H9 (cell line): ENCODE results near the gene MST1. TPM values are rescaled to one million over a fixed set of nuclear protein-coding genes. Genes with fewer than 3 reads are reported as not detected.

Experiments used
- DNase-seq: peaks from one replicate; pipeline ENCODE4 v3.0.0-alpha.2; 2017
- H2AFZ ChIP-seq: one replicate; pipeline ENCODE4 v1.6.1; 2013; ENCODE audit warnings: mild to moderate bottlenecking, low read length, control low read depth, moderate library complexity
- H2AK5ac ChIP-seq: 2 replicates; pipeline ENCODE4 v1.6.1; 2013; ENCODE audit warnings: low read length, control low read depth, mixed read lengths; ENCODE audit not compliant: insufficient read length
- H2BK120ac ChIP-seq: one replicate; pipeline ENCODE4 v1.6.1; 2013; ENCODE audit warnings: low read depth, mild to moderate bottlenecking, low read length, control low read depth, inconsistent platforms; ENCODE audit not compliant: poor library complexity, severe bottlenecking
- H2BK12ac ChIP-seq: 2 replicates; pipeline ENCODE4 v1.6.1; 2013; ENCODE audit warnings: low read length, control low read depth, mixed read lengths, low read depth; ENCODE audit not compliant: insufficient read length
- H2BK15ac ChIP-seq: 2 replicates; pipeline ENCODE4 v1.6.1; 2013; ENCODE audit warnings: low read depth, low read length, control low read depth
- H2BK20ac ChIP-seq: one replicate; pipeline ENCODE4 v1.6.1; 2013; ENCODE audit warnings: low read depth, mild to moderate bottlenecking, low read length, control low read depth, inconsistent platforms; ENCODE audit not compliant: poor library complexity, severe bottlenecking
- H2BK5ac ChIP-seq: 2 replicates; pipeline ENCODE4 v1.6.1; 2013; ENCODE audit warnings: low read length, control low read depth, mixed read lengths; ENCODE audit not compliant: insufficient read length
- H3K14ac ChIP-seq: 2 replicates; pipeline ENCODE4 v1.6.1; 2013; ENCODE audit warnings: low read length, control low read depth; ENCODE audit not compliant: insufficient read depth
- H3K18ac ChIP-seq: 2 replicates; pipeline ENCODE4 v1.6.1; 2013; ENCODE audit warnings: low read depth, mild to moderate bottlenecking, mixed read lengths, low read length, control low read depth; ENCODE audit not compliant: insufficient read length
- H3K23ac ChIP-seq: 2 replicates; pipeline ENCODE4 v1.6.1; 2013; ENCODE audit warnings: low read length, control low read depth, mixed read lengths, low read depth; ENCODE audit not compliant: insufficient read length
- H3K23me2 ChIP-seq: 2 replicates; pipeline ENCODE4 v1.6.1; 2013; ENCODE audit warnings: low read depth, mild to moderate bottlenecking, mixed read lengths, low read length, control low read depth; ENCODE audit not compliant: insufficient read length, poor library complexity, severe bottlenecking
- H3K27ac ChIP-seq: 2 replicates; pipeline ENCODE4 v1.5.1; 2013; ENCODE audit warnings: low read length, control low read depth, mixed read lengths, low read depth; ENCODE audit not compliant: insufficient read length
- H3K27me3 ChIP-seq: 2 replicates; pipeline ENCODE4 v1.6.1; 2013; ENCODE audit warnings: low read length, control low read depth, inconsistent platforms; ENCODE audit not compliant: insufficient read depth
- H3K4ac ChIP-seq: 2 replicates; pipeline ENCODE4 v1.6.1; 2013; ENCODE audit warnings: low read depth, mild to moderate bottlenecking, control low read depth, inconsistent platforms, low read length, moderate library complexity
- H3K4me1 ChIP-seq: 2 replicates; pipeline ENCODE4 v1.6.1; 2013; ENCODE audit warnings: low read length, control low read depth, inconsistent platforms; ENCODE audit not compliant: insufficient read depth
- H3K4me2 ChIP-seq: 2 replicates; pipeline ENCODE4 v1.6.1; 2013; ENCODE audit warnings: low read length, control low read depth, mixed read lengths; ENCODE audit not compliant: insufficient read length, insufficient read depth
- H3K56ac ChIP-seq: 2 replicates; pipeline ENCODE4 v1.6.1; 2013; ENCODE audit warnings: low read depth, mild to moderate bottlenecking, mixed read lengths, low read length, control low read depth; ENCODE audit not compliant: insufficient read length
- H3K79me1 ChIP-seq: 2 replicates; pipeline ENCODE4 v1.6.1; 2013; ENCODE audit warnings: low read depth, mild to moderate bottlenecking, moderate library complexity, low read length, control low read depth, inconsistent platforms; ENCODE audit not compliant: insufficient read depth, poor library complexity, severe bottlenecking
- H3K79me2 ChIP-seq: 2 replicates; pipeline ENCODE4 v1.6.1; 2013; ENCODE audit warnings: low read length, control low read depth, inconsistent platforms; ENCODE audit not compliant: insufficient read depth
- H3K9ac ChIP-seq: 2 replicates; pipeline ENCODE4 v1.6.1; 2013; ENCODE audit warnings: low read length, control low read depth, mixed read lengths; ENCODE audit not compliant: insufficient read length; ENCODE audit errors: extremely low read depth
- H3K9me3 ChIP-seq: one replicate; pipeline ENCODE4 v1.6.1; 2013; ENCODE audit warnings: low read depth, low read length, inconsistent platforms; ENCODE audit not compliant: control insufficient read depth
- H3T11ph ChIP-seq: one replicate; pipeline ENCODE4 v1.6.1; 2013; ENCODE audit warnings: mild to moderate bottlenecking, low read length, control low read depth, inconsistent platforms
- H4K20me1 ChIP-seq: one replicate; pipeline ENCODE4 v1.6.1; 2013; ENCODE audit not compliant: control insufficient read depth, insufficient read length, insufficient read depth
- H4K5ac ChIP-seq: 2 replicates; pipeline ENCODE4 v1.6.1; 2013; ENCODE audit warnings: low read depth, mild to moderate bottlenecking, mixed read lengths, low read length, control low read depth; ENCODE audit not compliant: insufficient read length
- H4K8ac ChIP-seq: replicated peaks from 2 replicates; pipeline ENCODE4 v1.6.1; 2013; ENCODE audit warnings: low read length, control low read depth, mixed read lengths, low read depth; ENCODE audit not compliant: insufficient read length
- H4K91ac ChIP-seq: 2 replicates; pipeline ENCODE4 v1.6.1; 2013; ENCODE audit warnings: low read depth, mild to moderate bottlenecking, moderate library complexity, mixed read lengths, low read length, control low read depth; ENCODE audit not compliant: insufficient read length
- H3K27ac Mint-ChIP-seq, 3 experiments: 2 replicates in 2 of 3; 3 replicates in 1 of 3; pipeline ENCODE4 v1.8.0; 2020 to 2021; ENCODE audit warnings: mixed read lengths in 3 of 3, mild to moderate bottlenecking in 1 of 3, moderate library complexity in 1 of 3
- H3K27me3 Mint-ChIP-seq: 2 replicates; pipeline ENCODE4 v1.8.0; 2021; ENCODE audit warnings: low read depth, mild to moderate bottlenecking, moderate library complexity, mixed read lengths
- H3K36me3 Mint-ChIP-seq, 3 experiments: 2 replicates in 2 of 3; 3 replicates in 1 of 3; pipeline ENCODE4 v1.8.0; 2020 to 2021; ENCODE audit warnings: low read depth in 3 of 3, mixed read lengths in 3 of 3; ENCODE audit not compliant: insufficient read depth in 1 of 3
- H3K4me1 Mint-ChIP-seq, 2 experiments: 2 replicates each; pipeline ENCODE4 v1.8.0; 2020; ENCODE audit warnings: mixed read lengths in 2 of 2
- H3K4me3 Mint-ChIP-seq, 2 experiments: 2 replicates in 1 of 2; 3 replicates in 1 of 2; pipeline ENCODE4 v1.8.0; 2020 to 2021; ENCODE audit warnings: mild to moderate bottlenecking in 2 of 2, mixed read lengths in 2 of 2, moderate library complexity in 1 of 2
- H3K9me3 Mint-ChIP-seq, 2 experiments: 2 replicates in 1 of 2; 3 replicates in 1 of 2; pipeline ENCODE4 v1.8.0; 2020; ENCODE audit warnings: mild to moderate bottlenecking in 2 of 2, mixed read lengths in 2 of 2, moderate library complexity in 1 of 2
- CTCF ChIP-seq: fragments of 200-600 bp; sonication (generic); conservative IDR thresholded peaks from 3 replicates; pipeline ENCODE4 v1.8.0; 2021; ENCODE audit warnings: antibody characterized with exemption, mild to moderate bottlenecking
- WGBS: extraction: QIAGEN DNeasy Blood & Tissue Kit; methylation state at CpG from one replicate; pipeline ENCODE4 v1.1.7; 2013; ENCODE audit warnings: missing lambda C conversion rate, low lambda C conversion rate, mixed read lengths; ENCODE audit not compliant: insufficient read length; ENCODE audit errors: extremely low coverage; 5-methylcytosine and 5-hydroxymethylcytosine counted together
- total RNA-seq: library from RNA; stranded (reverse); gene quantifications from 2 replicates; pipeline ENCODE4 v1.2.1, GENCODE V29; 2021

The MST1 gene
- total RNA-seq, 1 experiment from 2014 or later, result 8.9 TPM

- peak; percentile 57 for TF ChIP-seq CTCF
- H3K27me3 ChIP-seq, result no peaks in the 10 kb centered on the region
- no peaks in the 10 kb centered on the region for H3K79me2 ChIP-seq
- H3K4me1 ChIP-seq, result no peaks in the 10 kb centered on the region
- H2BK5ac ChIP-seq, result no peak overlapping the region
- H3T11ph ChIP-seq, result no peak overlapping the region
- no peaks in the 10 kb centered on the region for H4K20me1 ChIP-seq
- DNase-seq, result peak; percentile 57
- no peak overlapping the region for H3K18ac ChIP-seq
- H2AK5ac ChIP-seq, result no peak overlapping the region
- no peak overlapping the region for H3K4ac ChIP-seq
- no peak overlapping the region for H3K56ac ChIP-seq
- H3K27ac ChIP-seq, result no peak overlapping the region
- H2BK120ac ChIP-seq, result no peak overlapping the region
- no peak overlapping the region for H3K9ac ChIP-seq
- H3K23me2 ChIP-seq, result no peaks in the 10 kb centered on the region
- H3K27ac Mint-ChIP-seq, result peak overlapping the region in 2 of 3 experiments; percentile 58 to 80; a peak in 2 of 7 replicates
- H2BK20ac ChIP-seq, result no peak overlapping the region
- H4K5ac ChIP-seq, result no peak overlapping the region
- H3K14ac ChIP-seq, result no peak overlapping the region
- H2BK12ac ChIP-seq, result no peak overlapping the region
- H4K8ac ChIP-seq, result no peak overlapping the region
- no peak overlapping the region for H4K91ac ChIP-seq
- H3K9me3 ChIP-seq, result no peaks in the 10 kb centered on the region
- H2BK15ac ChIP-seq, result no peak overlapping the region
- 0 out of 5 replicates have a peak overlapping the region, but pooled peaks of 1 of the 2 experiments have one; percentile 9 for H3K4me3 Mint-ChIP-seq
- H3K4me2 ChIP-seq, result no peak overlapping the region
- H2AFZ ChIP-seq, result no peak overlapping the region
- no peak overlapping the region for H3K23ac ChIP-seq
- peaks cover 11 to 21% of the 10 kb centered on the region in 2 experiments for H3K4me1 Mint-ChIP-seq
- H3K27me3 Mint-ChIP-seq, result no peaks in the 10 kb centered on the region
- no peaks in the 10 kb centered on the region for H3K79me1 ChIP-seq
- H3K9me3 Mint-ChIP-seq, result no peaks in the 10 kb centered on the region
- H3K36me3 Mint-ChIP-seq, result peaks cover 6 to 13% (median 9%) of the 10 kb centered on the region in 3 experiments; a peak in 6 of 7 replicates
- no CpG with 5 or more reads among the region's 13 CpGs for WGBS
Measured at GRCh38 chr3:49700453-49701128, 11.3 kb upstream of the MST1 start.
